Right cardiac atrium (tissue), 5 donors: Measurements from ENCODE around the gene LY9. TPM values are rescaled to one million over a fixed set of nuclear protein-coding genes. Genes with fewer than 3 reads are reported as not detected.

Source experiments
- ATAC-seq, 2 donors: fragments of 200-7000 bp; cut with Tn5 transposase; one replicate each; pipeline versions ENCODE4 v1.8.0 to v1.9.1; 2020; ENCODE audit warnings: moderate library complexity in 2 of 2, mild to moderate bottlenecking in 1 of 2
- DNase-seq, 3 donors: peaks; one replicate each; pipeline ENCODE4 v3.0.0-alpha.2; 2020
- H3K27ac ChIP-seq: one replicate; pipeline ENCODE4 v1.5.1; 2013; ENCODE audit warnings: mild to moderate bottlenecking, low read length, control low read depth, moderate library complexity
- H3K27me3 ChIP-seq: one replicate; pipeline ENCODE4 v1.6.1; 2013; ENCODE audit not compliant: control insufficient read depth, insufficient read depth
- H3K4me1 ChIP-seq: one replicate; pipeline ENCODE4 v1.6.1; 2013; ENCODE audit warnings: low read length; ENCODE audit not compliant: control insufficient read depth, insufficient read depth
- H3K4me3 ChIP-seq: one replicate; pipeline ENCODE4 v1.5.1; 2013; ENCODE audit warnings: low read length, control low read depth
- H3K9me3 ChIP-seq: one replicate; pipeline ENCODE4 v1.6.1; 2013; ENCODE audit warnings: low read length; ENCODE audit not compliant: control insufficient read depth
- WGBS: extraction: QIAGEN DNeasy Blood & Tissue Kit; methylation state at CpG from one replicate; pipeline ENCODE4 v1.1.7; 2013; 5-methylcytosine and 5-hydroxymethylcytosine counted together
- intact Hi-C, 4 donors: fragments of 100-400 bp; cut with DNase I; formaldehyde crosslinking; loops; one replicate each; pipeline versions ENCODE4 v1.11.0 to v1.14.0; 2022 to 2023
- polyA plus RNA-seq: library from polyadenylated mRNA; stranded (reverse); fragments of 200-250 nt; gene quantifications from one replicate; pipeline ENCODE4 v1.2.3, GENCODE V29; 2013
- total RNA-seq, 4 donors: library from RNA; stranded (reverse); fragmentation: NEBNext Ultra II Directional; extraction: Animal tissue kit (Norgen Biotek cat#: 25700); gene quantifications; one replicate each; pipeline ENCODE4 v1.2.1, GENCODE V29; 2021
- donor health status: healthy with polysubstance abuse.
- donor health status: DM: no; HTN: yes; CAD: no.
- donor health status: DM: no; HTN: no; CAD: no.
- donor health status: DM: no; HTN: yes; CAD: no; lungs with severe emphysema.
- donor health status: DM: yes; HTN: yes; CAD: no.

The LY9 gene
- total and polyA plus RNA-seq, 5 donors, result 0.09 to 0.29 (median 0.25) TPM; not detected in 1

DNA sequence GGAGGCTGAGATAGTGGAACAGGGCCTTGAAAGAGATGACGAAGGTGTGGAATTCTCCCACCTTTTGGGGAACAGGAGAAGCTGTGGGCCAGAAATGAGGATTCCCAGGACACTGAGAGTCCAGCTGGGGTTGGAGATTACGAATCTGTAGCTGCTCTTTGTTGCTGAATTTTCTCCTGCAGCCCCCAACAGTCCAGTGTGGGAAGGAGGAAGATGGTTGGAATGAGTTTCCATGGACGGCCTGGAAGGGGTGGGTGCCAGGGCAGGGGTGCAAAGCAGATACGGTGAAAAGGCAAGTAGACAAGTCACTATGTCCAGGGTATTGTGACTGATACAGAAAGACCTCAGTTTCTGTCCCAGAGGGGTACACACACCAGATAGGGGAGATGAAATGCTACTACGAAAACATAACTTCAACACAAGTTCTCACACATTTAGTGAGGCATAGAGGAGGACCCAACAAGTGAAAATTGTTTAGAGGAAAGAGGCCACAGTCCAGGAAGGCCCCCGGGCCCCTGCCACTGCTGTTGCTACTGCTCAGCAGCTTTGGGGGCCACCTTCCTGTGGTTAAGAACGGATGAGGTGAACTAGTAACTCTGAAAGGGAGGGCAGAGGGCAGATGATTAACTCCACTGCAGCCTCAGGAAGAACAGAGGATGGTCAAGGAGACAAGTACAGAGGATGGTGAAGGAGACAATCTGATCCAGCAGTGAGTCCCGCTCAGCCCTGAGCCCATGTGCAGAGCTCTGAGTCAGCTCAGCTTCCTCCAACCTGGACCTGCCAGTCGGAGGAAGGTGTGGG is 59.4 kb downstream of the LY9 start:
- DNase-seq, result no peak
- no peaks in the 10 kb centered on the region for H3K27me3 ChIP-seq
- no peak for ATAC-seq
- WGBS, result 67% methylated on average over 9 of the region's 9 CpGs
- intact Hi-C loops, result no loop called here
- H3K27ac ChIP-seq, result no peak overlapping the region
- no peaks in the 10 kb centered on the region for H3K4me1 ChIP-seq
- no peaks in the 10 kb centered on the region for H3K9me3 ChIP-seq
- H3K4me3 ChIP-seq, result no peak overlapping the region

DNA sequence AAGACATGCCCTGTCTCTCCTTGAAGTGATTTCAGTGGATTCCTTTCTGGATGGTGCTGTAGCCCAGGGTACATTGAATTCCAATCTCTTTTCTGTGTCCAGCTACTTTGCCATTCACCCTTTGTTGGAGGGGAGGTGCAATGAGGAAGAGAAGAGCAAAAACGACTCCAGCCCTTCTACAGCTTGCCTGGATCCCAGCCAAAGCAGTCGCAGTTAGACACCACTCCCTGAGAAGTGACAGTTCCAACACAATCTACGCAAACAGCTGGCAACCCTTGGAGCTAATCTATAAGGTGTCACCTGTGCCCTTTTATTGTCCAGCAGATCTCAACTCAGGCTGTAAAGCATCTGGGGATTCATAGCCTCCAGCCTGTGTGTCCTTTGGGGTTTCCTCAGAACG is 62.1 kb downstream of the LY9 start:
- Histone ChIP-seq H3K4me3 (no peak overlapping the region), H3K9me3 (no peaks in the 10 kb centered on the region), H3K27me3 (no peaks in the 10 kb centered on the region), H3K27ac (no peak overlapping the region), H3K4me1 (peaks cover 3% of the 10 kb centered on the region)
- intact Hi-C loops, result no loop called here
- WGBS, result 30% methylated on average over 4 of the region's 4 CpGs
- DNase-seq, result peak; percentile 31 to 67 (median 62)
- no peak for ATAC-seq

DNA sequence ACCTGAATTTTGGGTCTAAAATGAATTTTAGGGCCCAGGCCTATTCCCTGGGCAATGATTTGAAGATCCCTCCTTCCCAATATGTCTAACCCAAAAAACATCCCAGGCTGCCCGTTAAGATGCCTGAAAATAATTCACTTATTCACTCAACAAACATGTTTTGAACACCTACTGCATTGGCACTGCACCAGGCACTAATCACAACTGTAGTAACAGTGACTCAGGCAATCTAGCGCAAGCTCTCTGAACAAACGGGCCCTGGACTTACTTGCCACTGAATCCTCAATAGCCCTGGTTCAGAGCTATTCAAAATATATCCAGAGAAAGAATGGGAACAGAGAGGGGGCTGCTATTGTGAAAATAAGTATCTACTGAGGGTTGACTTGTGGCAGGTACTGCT is 62.5 kb downstream of the LY9 start:
- no peak for DNase-seq
- Histone ChIP-seq H3K27ac (no peak overlapping the region), H3K4me1 (peaks cover 3% of the 10 kb centered on the region), H3K9me3 (no peaks in the 10 kb centered on the region), H3K27me3 (no peaks in the 10 kb centered on the region), H3K4me3 (no peak overlapping the region)
- ATAC-seq, result no peak
- 58% methylated on average over 3 of the region's 3 CpGs for WGBS
- intact Hi-C loops, result no loop called here

DNA sequence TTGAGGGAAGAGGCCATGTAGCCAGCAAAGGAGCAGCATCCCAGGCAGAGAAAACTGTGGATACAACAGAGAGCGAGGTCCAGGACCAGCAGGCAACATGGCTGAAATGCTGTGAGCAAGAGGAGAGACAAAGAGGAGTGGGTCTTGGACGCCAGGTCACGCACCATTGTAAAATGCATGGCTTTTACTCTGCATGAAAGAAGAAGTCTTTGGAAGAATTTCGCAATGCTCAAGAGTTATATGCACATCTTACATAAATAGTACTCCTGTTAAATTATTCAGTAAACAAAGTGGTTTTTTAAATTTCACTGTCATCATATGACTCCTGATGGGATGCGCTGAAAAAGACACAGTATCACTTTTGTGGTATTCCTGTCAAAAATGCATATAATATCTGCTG is 63.2 kb downstream of the LY9 start:
- no peak for DNase-seq
- intact Hi-C loops, result no loop called here
- Histone ChIP-seq H3K27ac (no peak overlapping the region), H3K27me3 (no peaks in the 10 kb centered on the region), H3K4me1 (peaks cover 3% of the 10 kb centered on the region), H3K4me3 (no peak overlapping the region), H3K9me3 (no peaks in the 10 kb centered on the region)
- no peak for ATAC-seq
- WGBS, result 86% methylated on average over 5 of the region's 5 CpGs

DNA sequence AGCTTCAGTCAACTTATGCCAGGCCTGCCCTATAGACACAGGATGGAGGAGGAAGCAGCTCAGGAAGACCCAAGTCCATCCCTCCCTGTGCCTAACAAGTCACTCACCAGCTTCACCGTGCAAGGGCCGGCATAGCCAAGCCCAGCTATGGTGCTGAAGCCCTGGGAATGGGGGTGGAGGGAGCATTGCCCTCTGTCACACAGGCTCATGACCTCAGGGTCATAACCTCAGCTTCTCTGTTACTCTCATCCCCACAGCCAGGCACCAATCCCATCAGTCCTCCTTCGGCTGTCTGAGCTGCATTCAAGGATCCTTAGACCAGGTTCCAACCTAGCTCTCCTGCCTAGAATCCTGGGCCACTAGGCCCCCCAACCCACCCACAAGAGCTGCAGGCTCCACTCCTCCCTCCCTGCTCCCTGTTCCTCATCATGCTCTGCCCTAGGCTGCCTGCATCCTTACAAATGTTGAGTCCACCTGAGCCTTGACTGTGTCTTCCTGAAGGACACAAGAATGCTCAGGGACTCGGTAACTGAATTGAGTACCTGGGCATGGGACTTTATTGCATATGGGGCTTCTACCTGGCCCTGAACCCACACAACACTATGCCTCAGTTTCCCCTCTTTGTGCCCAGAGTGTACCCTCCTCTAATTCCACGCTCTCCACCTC is 65.0 kb downstream of the LY9 start:
- WGBS, result 79% methylated on average over 5 of the region's 5 CpGs

DNA sequence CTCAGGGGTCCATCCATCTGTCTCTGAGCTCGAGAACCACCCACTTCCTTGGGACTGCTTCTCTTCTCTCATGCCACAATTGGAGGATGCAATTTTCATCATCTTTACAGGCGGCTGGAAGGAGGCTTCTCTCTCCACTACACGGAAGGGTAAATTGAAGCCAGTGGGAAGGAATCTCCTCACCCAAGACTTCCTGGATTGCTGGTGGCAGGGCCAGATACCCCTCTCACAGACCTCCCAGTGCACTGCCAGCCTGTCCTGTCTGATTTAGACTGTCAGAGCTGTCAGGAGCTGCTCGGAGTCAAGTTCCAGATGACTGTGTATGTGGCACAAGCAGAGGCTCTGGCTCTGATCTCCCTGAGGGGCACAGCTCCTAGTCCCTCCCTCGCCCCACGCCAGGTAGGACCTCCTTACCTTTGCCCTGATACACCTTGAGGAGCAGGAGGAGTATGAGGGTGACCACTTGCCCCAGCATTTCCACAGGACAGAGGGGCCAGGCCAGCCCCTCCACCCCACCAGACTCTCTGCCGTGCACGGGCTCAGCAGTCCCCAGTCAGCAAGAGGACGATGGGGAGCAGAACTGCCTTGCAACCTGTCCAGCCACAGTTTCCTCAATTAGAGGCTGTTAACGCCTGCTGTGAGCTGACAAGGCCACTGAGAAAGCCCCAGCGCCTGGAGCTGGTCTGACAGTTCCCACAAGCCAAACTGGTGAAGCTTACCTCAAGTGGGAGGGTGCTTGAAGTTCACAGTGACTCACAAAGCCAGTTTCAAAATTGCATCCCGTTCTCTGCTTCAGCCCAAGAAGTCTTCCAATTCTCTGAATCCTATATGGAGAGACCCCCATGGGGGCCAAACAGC is 66.5 kb downstream of the LY9 start, which contains the start of gene CD244:
TSS of gene CD244 (minus strand) at position 685 of the 858 bp plus-strand sequence. CDS start at position 475, 210 bp downstream.
- Histone ChIP-seq H3K4me3 (no peak within 1 kb of the TSS), H3K4me1 (peaks cover 3% of the 10 kb centered on the region)
- ATAC-seq, result peak; percentile 61 to 69

More for the DNA sequence above, 65.0 kb downstream of the LY9 start:
- H3K27ac ChIP-seq, result no peak overlapping the region
- DNase-seq (no peak), ATAC-seq (no peak)
- no peaks in the 10 kb centered on the region for H3K9me3 ChIP-seq
- H3K4me3 ChIP-seq, result no peak overlapping the region
- peaks cover 3% of the 10 kb centered on the region for H3K4me1 ChIP-seq
- intact Hi-C loops, result no loop called here
- no peaks in the 10 kb centered on the region for H3K27me3 ChIP-seq

DNA sequence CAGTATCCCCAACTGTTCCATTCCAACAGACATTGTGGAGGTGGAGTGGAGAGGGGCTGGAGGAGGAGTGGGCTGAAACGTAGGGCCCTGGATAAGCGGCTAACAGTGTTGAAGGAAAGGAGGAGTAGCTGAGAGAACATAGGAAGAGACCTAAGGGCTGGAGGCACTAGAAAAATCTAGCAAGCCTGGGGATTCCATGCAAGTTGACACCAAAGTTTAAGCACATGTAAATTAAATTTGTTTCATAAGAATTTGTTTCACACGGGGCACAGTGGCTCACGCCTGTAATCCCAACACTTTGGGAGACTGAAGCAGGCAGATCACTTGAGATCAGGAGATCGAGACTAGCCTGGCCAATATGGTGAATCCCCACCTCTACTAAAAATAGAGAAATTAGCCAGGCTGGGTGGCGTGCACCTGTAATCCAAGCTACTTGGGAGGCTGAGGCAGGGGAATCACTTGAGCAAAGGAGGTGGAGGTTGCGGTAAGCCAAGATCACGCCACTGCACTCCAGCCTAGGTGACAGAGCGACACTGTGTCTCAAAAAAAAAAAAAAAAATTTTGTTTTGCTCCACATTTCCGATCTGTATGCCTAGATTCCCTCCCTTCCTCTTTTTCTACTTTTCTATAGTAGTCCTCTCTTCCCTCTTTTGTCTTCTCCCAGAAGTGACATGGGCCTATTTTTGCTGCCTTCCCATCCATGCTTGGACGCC is 67.2 kb downstream of the LY9 start:
- peaks cover 3% of the 10 kb centered on the region for H3K4me1 ChIP-seq
- WGBS, result 82% methylated on average over 11 of the region's 11 CpGs
- no peaks in the 10 kb centered on the region for H3K27me3 ChIP-seq
- no peak overlapping the region for H3K4me3 ChIP-seq
- no peak for DNase-seq
- intact Hi-C loops, result no loop called here
- no peaks in the 10 kb centered on the region for H3K9me3 ChIP-seq
- H3K27ac ChIP-seq, result no peak overlapping the region
- no peak for ATAC-seq

More for the DNA sequence above, 66.5 kb downstream of the LY9 start, which contains the start of gene CD244:
- no peaks in the 10 kb centered on the region for H3K9me3 ChIP-seq
- no peak within 1 kb of the TSS for H3K27ac ChIP-seq
- intact Hi-C loops, result no loop called here
- WGBS, result 33% methylated on average over 12 of the region's 12 CpGs
- peak; percentile 22 to 78 (median 63) for DNase-seq
- no peaks in the 10 kb centered on the region for H3K27me3 ChIP-seq

DNA sequence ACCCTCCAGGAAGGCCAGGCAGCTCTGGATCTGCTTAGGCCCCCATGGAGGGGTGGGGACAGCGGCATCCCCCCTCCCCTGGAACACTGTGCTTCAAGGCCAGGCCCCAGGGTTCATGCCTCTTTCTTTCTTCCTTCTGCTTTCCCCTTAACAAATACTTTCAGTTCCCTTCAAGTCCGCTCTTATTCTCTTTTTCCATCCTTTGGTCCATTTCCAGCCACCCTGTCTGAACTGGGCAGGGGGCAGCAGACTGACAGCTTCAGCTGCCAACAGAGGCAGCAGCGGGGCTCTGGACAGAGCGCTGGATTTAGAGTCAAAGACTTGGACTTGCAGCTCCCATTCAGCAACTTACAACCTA is 67.8 kb downstream of the LY9 start:
- Histone ChIP-seq H3K9me3 (no peaks in the 10 kb centered on the region), H3K4me3 (no peak overlapping the region), H3K27ac (no peak overlapping the region), H3K4me1 (peaks cover 3% of the 10 kb centered on the region), H3K27me3 (no peaks in the 10 kb centered on the region)
- intact Hi-C loops, result no loop called here
- ATAC-seq (peak; percentile 36 to 66), DNase-seq (peak in 2 of 3 donors; percentile 68 to 70)
- 75% methylated on average over 4 of the region's 4 CpGs for WGBS

DNA sequence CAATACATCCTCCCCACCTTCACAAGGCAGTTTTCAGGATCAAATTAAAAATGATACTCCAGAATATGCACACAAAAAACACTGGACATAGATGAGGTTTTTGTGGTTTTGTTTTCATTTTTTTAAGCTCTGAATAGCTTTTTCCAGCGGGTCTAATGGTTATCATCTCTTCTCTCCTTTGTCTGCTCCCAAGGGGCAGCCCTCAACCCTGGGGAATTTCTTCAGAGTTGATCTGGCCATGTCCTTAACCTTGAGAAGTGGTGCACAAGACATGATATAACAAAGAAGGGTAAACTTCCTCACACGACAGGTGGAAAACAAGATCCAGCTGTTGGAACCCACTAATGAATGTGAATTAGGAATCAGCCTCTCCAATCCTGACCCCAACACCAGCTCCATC is 68.2 kb downstream of the LY9 start:
- Histone ChIP-seq H3K27ac (no peak overlapping the region), H3K27me3 (no peaks in the 10 kb centered on the region), H3K9me3 (no peaks in the 10 kb centered on the region), H3K4me3 (no peak overlapping the region), H3K4me1 (peaks cover 3% of the 10 kb centered on the region)
- WGBS, result 63% methylated on average over 2 of the region's 2 CpGs
- DNase-seq (no peak), ATAC-seq (no peak)
- intact Hi-C loops, result no loop called here

DNA sequence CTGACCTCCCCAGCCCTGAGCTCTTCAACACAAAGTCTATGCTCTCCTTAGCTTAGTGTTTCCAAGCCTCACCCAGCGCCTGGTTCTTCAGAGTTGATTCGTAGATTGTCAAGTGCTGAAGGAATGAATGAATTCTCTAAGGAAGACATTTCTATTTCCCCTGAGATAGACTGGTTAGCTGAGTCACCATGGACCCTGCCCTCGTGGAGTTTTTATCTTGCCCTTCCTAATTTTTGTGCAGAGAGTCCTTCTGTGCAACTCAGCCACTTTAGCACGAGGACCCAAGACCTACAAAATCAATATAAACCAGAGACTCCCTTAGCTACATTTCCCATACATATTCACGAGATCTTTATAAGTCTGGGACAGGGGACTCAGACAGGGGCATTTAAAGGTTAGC is 69.4 kb downstream of the LY9 start:
- Histone ChIP-seq H3K9me3 (no peaks in the 10 kb centered on the region), H3K4me1 (peaks cover 3% of the 10 kb centered on the region), H3K4me3 (no peak overlapping the region), H3K27ac (no peak overlapping the region), H3K27me3 (no peaks in the 10 kb centered on the region)
- 81% methylated on average over 5 of the region's 5 CpGs for WGBS
- no peak for DNase-seq
- intact Hi-C loops, result no loop called here
- no peak for ATAC-seq
